ENCODE results near the gene DNER.
A peak's percentile ranks its signal among the peaks of the same experiment; 100 is the strongest.
"Not testable (repeated sequence)": the region's sequence is repeated elsewhere in the genome, so short reads cannot be mapped to it uniquely, and the experiment has no call there.

The DNER gene

DNA sequence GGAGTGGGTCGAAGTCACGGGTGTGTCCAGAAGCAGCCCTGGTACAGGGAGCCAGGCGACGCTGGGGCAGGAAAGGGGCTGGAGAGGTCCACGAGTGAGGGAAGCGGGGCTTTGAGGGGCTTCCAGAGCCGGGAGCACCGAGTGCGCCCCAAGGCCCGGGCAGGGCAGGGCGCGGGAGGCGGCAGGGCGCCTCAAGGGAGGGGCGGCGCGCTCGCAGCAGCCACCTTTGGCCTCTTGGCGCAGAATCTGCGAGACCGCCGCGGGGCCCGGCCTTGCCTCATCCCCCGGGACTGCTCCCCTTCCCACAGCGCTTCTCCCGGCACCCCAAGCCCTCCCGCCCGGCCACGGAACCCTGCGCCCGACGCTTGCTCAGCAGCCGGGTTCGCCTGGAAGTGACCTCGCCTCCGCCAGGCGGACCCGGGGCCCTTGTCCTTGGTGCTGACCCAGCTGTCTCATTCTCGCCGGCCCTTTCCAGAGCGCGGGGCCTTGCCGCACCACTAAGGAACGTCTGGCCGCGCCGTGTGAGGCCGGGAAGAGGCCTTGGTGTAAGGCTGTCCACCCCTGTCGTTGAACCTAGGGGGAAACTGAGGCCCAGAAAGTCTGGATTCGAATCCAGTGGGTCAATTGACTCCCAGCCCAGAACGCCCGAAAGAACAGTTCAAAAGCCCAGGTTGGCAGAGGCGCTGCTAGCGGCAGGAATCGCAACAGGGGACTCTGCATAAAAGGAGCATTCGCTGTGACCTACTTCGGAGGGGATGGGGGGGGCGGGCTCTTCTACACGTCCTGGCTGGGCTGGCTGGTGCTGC, 584 bp upstream of the DNER start:
- peak; percentile 47 for DNase-seq

DNA sequence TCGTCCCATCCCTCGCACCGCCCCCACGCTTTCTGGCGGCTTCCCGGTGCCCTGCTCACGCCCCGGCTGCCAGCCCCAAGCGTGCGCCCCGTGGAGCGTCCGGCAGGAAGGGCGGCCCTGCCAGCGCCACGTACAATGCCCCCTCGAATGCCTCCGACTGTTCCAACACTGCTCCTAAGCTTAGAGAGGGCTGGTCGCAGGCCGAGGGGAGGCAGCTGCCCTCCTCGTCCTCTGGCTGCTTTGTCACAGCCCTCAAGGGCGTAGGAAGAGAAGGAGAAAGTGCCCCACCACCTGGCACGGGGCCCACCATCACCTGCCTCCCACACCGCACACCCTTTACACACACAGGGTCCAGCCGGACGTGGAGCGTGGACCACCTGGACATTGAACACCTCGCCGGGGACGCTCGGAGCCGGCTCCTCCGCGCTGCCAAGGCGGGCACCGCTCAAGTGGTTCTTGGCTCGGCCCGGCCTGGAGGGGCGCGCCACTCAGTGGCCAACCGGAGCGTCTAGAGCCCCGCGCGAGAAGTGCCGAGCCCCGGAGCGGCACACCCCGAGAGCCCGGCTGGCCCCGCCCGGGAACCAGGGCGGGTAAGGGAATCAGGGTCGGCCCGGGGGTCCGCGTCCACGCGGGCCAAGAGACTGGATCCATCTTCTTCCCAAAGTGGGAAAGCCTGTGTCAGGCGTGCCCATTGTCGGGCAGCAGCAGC, 830 bp downstream of the DNER start:
- DNase-seq = peak; percentile 28

DNA sequence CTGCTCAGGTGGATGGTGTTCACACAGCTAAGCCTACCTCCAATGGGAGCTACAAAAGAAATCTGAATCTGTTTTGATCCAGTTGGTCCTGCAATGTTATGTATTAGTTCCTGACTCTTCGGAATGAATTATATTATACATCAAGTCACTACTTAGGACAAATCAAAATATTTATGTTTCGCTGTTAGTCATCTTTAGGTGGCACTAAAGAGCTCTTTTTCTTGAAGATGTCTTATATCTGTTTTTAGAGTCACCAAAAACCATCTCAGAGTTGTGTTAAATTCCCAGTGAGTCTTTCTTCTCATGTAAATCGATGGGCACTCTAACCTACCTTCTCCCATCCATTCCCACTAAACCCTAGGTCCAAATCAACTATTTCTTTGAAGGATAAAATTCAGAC, 2.2 kb downstream of the DNER start:
- DNase-seq = no peak

DNA sequence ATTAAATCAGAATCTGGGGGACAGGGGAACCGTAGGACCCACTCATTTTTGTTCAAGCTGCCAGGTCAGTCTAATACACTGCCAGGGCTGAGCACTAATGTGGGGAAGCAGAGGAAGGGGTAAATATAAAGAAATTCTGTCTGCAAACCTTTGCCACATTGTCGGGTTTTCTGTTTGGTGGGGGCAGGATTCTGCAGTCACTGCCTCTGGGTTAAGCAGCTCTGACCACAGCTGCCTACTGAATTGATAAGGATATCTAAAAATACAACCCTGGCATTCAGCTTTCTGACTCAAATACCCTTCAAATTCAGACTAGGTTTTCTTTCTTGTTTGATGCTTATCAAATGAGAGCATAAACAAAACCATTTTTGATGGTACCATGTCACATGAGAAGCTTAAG, 6.0 kb downstream of the DNER start:
- DNase-seq = no peak

DNA sequence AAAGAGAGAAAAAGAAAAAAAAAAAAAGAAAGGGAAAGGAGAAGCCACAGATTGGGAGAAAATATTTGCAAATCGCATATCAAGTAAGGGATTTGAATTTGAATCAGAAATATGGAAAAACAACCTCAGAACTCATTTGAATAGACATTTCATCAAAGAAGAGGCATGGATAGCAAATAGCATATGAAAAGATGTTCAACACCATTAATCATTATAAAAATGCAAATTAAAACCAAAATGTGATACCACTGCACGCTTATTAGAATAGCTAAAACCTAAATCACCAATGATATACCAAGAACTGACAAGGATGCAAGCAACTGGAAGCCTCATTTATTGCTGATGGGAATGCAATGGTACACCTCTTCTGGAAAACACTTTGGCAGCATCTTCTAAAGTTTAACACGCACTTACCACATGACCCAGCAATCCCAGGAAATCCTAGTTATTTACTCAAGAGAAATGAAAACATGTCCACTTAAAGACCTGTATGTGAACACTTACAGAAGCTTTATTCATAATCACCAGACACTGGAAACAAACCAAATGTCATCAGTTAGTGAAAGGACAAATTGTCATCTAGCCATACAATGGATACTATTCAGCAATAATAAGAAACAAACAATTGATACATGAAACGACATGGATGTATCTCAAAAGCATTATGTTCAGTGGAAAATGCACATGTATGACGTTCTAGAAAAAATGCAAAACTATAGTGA, 10.3 kb downstream of the DNER start:
- DNase-seq = no peak

DNA sequence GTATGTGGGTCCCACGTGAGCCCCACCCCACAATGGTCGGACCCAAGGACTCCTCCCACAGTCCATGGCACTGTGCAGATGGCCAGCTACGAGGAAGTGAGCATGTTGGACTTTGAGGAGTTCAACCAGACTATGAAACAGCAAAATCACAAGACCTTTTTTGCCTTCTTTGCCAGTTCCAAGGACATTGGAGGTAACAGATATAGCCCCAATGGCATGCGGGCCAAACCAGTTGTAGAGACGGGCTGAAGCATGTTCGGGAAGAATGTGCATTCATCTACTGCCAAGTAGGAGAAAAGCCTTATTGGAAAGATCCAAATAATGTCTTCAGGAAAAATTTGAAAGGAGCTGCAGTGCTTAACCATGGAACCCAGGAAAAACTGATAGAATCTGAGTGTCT, 12.6 kb downstream of the DNER start:
- DNase-seq = no peak

DNA sequence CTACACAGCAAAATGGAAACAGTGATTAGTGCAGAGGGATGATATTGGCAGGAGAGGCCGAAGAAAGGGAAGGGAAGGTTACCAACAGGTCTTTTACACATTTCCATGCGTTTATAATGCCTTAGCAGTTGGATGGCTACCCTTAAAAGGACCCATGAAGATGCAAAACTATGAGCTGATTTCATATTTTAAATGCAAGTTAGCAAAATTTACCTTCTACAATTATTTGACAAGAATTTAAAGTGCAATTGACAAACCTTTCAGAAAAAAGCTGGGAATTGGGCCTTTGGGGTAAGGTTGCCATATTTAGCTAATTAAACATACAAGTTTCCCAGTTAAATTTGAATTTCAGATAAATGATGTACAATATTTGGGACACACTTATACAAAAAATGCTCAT, 13.3 kb downstream of the DNER start:
- no peak for DNase-seq

DNA sequence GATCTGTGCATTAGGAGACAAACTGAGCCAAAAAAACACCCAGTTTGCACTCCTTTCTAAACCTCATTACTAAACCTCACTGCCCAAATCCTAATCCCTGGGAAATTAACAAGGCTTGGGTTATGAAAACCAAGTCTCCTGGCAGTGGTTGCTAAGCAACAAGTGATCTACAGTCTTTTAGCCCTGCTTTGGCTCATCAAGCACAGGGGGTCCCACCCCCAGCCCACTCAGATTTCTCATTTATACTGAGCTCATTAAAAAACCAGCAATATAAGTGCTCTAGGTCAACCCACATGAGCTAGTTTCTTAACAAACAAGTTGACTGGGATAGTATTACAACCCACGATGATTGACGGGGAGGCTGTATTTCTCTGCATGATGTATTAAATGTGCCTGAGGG, 18.4 kb downstream of the DNER start:
- no peak for DNase-seq

DNA sequence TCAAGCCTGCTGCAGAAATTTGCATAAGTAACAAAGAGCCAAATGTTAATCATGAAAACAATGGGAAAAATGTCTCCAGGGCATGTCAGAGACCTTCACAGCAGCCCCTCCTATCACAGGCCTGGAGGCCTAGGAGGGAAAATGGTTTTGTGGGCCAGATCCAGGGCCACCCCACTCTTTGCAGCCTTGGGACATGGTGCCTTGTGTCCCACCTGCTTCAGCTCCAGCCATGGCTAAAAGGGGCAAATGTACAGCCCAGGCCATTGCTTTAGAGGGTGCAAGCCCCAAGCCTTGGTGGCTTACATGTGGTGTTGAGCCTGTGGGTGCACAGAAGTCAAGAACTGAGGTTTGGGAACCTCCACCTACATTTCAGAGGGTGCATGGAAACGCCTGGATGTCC, 20.5 kb downstream of the DNER start:
- not testable (repeated sequence) for DNase-seq

DNA sequence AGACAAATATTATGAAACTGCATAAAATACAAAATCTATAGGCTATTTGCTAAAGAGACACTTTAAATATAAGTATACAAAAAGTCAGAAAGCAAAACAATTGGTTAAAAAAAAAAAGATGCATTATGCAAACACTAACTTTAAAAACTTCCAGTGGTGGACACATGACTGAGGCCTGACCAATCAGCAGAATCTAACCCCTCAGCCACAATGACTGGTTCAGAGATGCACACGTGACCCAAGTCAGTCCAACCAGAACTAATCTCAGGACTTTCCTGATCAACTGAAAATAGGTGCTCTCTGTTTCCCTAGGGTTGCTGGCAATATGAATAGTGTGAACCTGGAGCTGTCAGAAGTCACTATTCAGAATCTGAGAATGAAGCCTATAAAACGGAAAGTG, 22.7 kb downstream of the DNER start:
- no peak for DNase-seq

DNA sequence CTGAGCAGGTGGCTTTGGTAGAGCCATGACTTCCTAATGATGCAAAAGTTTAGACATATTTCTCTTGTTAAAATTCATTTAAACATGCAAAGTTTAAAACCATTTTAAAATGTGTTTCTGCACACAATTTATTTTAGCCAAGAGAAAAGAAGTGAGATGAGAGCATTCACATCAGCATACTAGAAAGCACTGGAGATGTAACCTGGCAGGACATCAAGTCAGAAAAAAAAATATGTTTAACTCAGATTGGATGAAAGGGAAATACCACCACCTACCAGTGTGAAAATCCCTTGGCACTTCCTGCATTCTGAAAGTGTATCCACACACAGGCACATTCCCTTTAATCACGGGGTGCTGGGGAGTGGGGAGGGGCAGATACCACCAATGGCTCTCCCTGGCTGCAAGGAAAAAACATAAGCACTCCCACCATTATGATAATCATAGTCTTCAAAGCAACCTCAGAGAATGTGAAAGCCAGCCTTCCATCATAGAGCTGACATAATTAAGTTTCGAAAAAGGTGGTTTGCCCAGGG, 25.0 kb downstream of the DNER start:
- no peak for DNase-seq

DNA sequence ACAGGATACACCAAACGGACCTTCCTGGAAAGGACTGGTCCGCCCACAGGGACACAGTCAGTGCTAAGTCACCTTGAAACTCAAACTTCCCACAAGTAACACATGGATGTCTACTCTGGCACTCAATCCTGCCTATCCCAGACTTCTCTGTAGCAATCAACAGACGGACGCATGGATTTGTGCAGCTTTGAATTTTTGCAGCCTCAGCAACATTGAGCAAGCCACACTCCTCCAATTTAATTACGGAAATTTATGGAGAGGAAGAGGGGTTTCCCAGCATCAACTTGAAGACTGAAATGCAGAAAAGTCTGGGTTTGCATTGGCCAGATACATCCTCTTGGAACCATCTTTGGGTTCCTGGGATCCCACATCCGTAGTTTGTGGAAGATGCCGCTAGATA, 26.2 kb downstream of the DNER start:
- DNase-seq = no peak

DNA sequence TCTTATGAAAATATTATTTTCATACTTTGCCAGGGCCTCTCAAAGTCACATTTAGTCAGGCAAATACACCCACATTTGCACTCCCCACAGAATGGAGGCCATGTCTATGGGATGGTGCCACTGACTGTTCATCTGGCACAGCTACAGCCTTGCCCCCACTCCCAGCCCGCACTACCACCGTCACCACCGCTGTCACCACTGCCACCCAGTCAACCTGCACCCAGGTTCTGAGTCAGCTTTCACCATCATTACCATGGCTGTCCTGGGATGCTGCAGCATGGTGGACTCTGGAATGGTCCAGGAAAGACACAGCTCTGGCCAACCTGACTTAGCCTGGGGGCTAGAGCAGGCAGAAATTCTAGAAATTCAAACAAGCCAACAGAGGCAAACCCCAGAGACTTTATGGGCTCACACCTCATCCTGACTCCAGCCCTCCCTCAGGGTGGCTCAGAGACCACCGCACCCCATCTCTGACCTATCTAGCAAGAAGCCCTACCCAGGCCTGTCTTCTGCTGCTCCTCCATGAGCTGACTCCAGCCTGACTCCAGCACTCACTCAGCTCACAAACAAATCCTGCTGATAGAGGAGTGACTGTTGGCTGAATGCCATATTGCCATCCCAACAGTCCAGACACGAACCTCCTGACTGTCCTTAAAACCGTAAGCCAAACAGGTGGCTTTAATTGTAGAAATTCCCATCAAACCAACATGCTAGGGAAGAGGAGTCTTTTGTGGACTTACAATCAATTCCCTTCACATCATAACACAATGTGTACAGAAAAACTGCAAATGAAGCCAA, 28.0 kb downstream of the DNER start:
- no peak for DNase-seq

DNA sequence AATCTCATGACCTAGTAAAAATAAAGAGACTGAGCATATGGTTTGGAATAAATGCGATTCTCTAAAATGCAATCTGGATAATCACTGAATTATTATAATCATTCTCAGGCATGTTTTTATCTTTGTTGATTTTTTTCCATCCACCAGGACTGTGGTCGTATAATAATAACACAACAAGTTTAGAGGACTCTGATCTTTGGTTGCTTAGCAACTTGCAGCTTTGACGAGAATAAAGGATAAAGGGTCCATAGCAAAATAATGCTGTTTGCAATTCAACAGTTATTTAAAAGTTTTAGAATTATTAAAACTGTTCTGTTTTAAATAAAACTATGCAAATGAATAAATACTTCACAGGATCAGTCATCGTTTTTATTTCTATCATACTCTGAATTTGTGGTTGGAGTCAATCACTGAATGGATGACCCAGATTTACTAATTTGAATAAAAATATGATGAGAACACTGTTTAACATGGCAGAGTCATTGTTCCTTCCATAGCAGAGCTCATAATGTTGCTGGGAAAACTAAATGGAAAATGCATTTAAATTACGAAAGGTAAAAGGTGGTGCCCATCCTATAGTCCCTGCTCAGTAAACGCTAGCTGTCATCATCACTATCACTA, 29.3 kb downstream of the DNER start:
- DNase-seq = no peak

DNA sequence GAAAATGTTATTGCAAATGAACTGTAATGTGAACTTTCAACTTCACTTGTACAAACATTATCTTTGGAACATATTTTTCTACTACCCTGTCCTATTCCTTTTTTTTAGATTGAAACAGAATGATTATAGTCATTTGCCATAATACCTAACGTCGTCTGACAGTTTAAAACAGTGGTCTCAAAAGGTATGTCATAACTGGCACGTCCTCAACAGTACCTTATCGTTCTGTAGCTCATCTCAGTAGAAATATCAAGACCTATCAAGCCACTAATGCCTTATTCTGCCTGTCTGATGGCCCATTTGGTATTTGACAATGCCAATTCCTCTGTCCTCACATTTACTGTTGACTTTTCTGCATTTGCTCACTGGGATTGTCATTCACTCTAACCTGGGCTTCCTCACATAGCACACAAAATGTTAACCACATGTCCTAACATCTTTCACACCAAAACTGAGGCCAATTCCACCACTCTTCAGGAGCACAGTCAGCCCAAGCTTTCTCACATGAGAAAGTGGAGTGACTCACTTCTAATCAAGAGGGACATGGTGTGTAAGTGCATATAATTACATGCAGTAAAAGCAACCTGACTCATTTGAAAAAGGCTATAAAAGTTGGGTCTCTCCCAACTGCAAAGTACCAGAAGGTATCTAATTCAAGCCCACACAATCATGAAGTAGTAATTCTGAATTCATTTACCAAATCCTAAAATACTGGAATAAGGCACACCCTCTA, 34.8 kb downstream of the DNER start:
- no peak for DNase-seq

DNA sequence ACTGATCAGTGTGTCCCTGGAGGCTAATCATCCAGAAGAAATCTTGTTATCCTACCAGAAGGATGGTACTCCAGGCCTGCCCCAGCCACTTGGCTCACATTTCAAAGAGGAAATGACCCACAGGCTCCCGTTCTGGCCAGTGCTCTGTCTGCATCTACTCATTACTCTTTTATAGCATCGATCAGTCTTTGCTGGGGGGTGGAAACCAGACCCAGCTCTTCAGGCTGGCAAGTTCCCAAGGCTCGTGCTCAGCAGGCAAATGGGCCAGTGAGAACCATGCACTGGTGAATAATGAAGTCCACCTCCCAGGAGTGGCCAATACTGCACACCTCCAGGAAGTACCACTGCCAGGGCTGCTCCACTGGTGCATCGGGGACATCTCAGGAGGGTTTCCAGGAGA, 38.8 kb downstream of the DNER start:
- DNase-seq = no peak

DNA sequence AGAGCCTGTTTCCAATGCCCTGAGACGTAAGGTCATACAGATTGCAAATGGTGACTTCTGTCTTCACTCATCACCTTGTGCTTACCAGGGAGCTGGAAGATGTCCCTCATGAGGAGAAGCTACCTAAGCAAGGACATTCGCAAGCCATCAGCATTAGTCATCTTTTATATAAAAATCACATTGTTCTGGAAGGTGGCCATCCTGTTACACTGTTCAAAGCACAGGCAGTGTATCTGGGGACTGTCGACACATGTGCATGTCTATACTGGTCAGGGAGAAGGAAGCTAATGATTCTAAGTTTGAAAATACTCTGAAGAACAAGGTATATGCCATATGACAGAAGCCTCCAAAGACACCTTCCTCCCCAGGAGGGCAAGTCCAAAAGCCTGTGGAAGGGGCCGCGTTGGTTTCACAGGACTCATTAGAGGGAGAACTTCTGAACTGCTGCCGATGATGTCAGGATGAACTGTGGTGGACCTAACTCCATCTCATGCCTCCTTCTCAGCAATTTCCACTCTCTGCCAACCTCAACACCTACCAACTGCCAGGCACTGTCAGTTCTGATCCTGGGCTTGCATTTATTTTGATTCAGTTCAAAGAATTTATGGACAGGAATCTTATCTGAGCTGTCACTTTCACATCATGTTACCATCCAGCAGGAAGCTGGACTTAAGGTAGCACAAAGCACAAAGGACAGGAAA, 39.4 kb downstream of the DNER start:
- DNase-seq = no peak

DNA sequence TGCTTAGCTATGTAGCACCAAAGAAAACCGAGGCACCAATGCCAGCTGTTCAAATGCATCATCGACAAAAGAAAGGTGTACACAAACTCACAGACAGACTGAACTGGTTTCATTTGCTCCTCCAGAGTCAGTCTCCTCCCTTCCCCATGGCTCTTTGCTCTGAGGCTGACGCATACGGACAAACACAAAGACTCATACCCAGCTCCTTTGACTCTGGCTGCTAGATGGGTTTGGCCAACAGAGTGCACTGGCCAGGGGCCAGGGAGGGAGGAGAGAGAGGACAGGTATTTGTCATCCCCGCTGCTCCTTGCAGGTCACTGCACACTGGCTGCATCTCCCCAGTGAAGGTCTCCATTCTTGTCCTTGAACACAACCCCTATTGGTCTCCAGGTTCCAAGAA, 40.7 kb downstream of the DNER start:
- no peak for DNase-seq

DNA sequence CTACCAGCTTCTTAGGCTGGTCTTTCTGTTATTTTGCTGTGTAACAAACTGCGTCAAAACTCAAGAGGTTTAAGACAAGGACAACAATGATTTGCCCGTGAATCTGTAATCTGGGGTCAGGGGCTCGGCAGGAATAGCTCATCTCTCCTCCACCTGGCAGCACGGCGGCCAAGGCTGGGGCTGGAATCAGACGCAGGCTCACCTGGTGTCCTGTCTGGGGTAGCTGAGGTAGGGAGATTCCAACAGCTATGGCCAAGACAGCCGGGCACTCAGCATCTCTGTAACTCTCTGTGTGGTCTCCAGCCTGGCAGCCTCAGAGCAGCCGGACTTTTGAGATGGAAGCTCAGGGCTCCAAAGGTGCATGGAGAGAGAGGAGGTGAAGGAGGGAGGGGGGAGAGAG, 42.3 kb downstream of the DNER start:
- DNase-seq = no peak

DNA sequence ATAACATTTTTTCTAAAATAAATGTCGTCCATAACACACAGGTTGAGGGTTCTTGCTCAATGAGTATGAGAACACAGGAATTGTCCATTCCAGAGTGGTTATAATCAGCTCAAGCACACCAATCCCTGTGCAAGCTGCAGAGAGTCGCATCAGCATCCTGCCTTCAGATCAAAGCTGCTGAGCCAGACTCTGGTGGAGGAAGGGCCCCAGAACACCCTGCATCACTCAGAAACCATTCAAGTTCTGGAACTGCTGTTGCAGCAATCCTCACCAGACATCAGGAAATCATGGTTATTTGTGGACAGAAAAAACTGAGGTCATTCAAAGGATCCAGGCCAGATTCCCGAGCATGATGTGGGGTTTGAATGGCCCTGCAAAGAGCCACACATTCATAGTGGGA, 44.5 kb downstream of the DNER start:
- DNase-seq = no peak

DNA sequence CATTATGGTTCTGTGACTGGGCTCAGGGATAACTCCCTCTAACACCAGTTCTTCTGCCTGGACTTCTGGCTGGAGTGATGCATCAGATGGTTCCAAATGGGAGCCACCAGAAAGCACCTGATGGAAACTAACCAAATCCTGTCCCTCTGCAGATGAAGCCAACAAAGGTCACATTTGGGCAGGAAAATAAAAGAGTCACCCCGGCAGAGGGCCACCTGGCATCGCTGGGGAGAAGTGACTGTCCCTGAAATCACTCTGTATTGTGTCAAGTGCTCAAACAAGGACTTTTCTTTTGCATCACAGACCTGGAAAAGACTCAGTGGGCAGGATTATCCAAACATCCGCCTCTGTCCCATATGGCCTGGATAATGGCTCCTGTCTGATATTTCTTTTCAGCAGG, 47.5 kb downstream of the DNER start:
- DNase-seq = no peak
